ENCODE data around the gene SPACA4. TPM values are rescaled to one million over a fixed set of nuclear protein-coding genes. Genes with fewer than 3 reads are reported as not detected.

Gene SPACA4
- total RNA-seq, 1 donor from 2014 or later = not detected

DNA sequence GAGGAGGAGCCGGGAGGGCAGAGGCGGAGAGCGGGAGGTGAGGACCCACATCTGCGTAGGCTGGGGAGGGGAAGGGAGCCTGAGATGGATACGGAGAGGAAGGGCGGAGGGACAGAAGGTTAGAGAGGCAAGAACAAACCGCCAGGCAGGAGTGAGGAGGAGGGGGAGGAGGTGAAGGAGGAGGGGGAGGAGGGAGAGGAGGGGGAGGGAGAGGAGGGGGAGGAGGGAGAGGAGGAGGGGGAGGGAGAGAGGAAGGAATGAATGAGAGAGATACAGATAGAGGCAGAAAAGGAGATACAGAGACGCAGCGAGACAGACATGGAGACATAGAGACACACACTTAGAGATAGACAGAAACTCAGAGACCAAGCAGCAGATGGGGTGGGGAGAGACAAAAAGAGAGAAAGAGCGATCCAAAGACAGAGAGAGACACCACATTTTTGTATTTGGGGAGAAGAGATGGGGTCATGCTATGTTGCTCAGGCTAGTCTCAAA lies 40.2 kb downstream of the SPACA4 start:
- no peak overlapping the region for H2AFZ ChIP-seq (replicated peaks)

DNA sequence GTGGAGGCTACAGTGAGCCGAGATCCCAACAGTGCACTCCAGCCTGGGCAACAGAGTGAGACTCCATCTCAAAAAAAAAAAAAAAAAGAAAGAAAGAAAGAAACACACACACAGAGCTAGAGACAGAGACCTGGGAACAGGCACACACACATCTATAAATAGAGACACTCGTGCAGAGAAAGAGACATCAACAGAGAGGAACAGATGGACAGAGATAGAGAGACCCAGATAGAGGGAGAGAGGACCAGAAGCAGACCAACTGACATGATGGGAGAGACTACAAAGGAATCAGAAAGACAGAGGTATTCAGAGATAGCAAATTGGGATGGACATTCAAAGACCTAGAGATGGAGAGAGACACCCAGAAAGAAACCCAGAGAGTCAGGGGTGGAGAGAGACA lies 41.6 kb downstream of the SPACA4 start:
- H3K4me2 ChIP-seq = no peak overlapping the region
- H3K36me3 Mint-ChIP-seq = no peaks in the 10 kb centered on the region
- no peak overlapping the region for H3K27ac ChIP-seq
- no peak overlapping the region for H3K9ac ChIP-seq
- H2AFZ ChIP-seq (replicated peaks) = no peak overlapping the region
- H4K20me1 ChIP-seq (ENCODE audit: low read depth) = no peaks in the 10 kb centered on the region
- H3K27me3 Mint-ChIP-seq (ENCODE audit: insufficient read depth, low read depth) = peaks cover 2% of the 10 kb centered on the region
- H3K36me3 ChIP-seq = no peaks in the 10 kb centered on the region
- peaks cover 5% of the 10 kb centered on the region for H3K4me1 ChIP-seq
- peak overlapping the region; percentile 11 for H3K27ac Mint-ChIP-seq
- no peak for DNase-seq (ENCODE audit: low spot score)
- H3K4me1 Mint-ChIP-seq = peaks cover 23% of the 10 kb centered on the region
- H3F3A ChIP-seq (ENCODE audit: low read depth) = peaks cover 15% of the 10 kb centered on the region
- TF ChIP-seq EZH2phosphoT487 (IDR thresholded peaks at IDR 0.05) (no peak), EZH2 (IDR thresholded peaks at IDR 0.05) (no peak)
- TF ChIP-seq, protein P1, sequence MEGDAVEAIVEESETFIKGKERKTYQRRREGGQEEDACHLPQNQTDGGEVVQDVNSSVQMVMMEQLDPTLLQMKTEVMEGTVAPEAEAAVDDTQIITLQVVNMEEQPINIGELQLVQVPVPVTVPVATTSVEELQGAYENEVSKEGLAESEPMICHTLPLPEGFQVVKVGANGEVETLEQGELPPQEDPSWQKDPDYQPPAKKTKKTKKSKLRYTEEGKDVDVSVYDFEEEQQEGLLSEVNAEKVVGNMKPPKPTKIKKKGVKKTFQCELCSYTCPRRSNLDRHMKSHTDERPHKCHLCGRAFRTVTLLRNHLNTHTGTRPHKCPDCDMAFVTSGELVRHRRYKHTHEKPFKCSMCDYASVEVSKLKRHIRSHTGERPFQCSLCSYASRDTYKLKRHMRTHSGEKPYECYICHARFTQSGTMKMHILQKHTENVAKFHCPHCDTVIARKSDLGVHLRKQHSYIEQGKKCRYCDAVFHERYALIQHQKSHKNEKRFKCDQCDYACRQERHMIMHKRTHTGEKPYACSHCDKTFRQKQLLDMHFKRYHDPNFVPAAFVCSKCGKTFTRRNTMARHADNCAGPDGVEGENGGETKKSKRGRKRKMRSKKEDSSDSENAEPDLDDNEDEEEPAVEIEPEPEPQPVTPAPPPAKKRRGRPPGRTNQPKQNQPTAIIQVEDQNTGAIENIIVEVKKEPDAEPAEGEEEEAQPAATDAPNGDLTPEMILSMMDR (IDR thresholded peaks at IDR 0.05) = no peak
- H3K9me3 Mint-ChIP-seq = no peaks in the 10 kb centered on the region
- no peak overlapping the region for H3K4me3 Mint-ChIP-seq
- no peaks in the 10 kb centered on the region for H3K27me3 ChIP-seq
- H3K9me3 ChIP-seq (ENCODE audit: low read depth) = no peaks in the 10 kb centered on the region
- H3K79me2 ChIP-seq (ENCODE audit: low read depth) = peaks cover 15% of the 10 kb centered on the region
- no peak overlapping the region for H3K4me3 ChIP-seq

More for the DNA sequence above, 40.2 kb downstream of the SPACA4 start:
- H3F3A ChIP-seq (ENCODE audit: low read depth) = peaks cover 19% of the 10 kb centered on the region
- H4K20me1 ChIP-seq (ENCODE audit: low read depth) = no peaks in the 10 kb centered on the region
- H3K79me2 ChIP-seq (ENCODE audit: low read depth) = peaks cover 15% of the 10 kb centered on the region
- H3K27me3 Mint-ChIP-seq (ENCODE audit: insufficient read depth, low read depth) = peaks cover 7% of the 10 kb centered on the region
- H3K36me3 ChIP-seq = no peaks in the 10 kb centered on the region
- H3K9me3 ChIP-seq (ENCODE audit: low read depth) = no peaks in the 10 kb centered on the region
- H3K4me3 Mint-ChIP-seq = peak overlapping the region; percentile 77
- no peak for TF ChIP-seq EZH2phosphoT487 (IDR thresholded peaks at IDR 0.05)
- no peak for TF ChIP-seq EZH2 (IDR thresholded peaks at IDR 0.05)
- TF ChIP-seq, protein P1 (IDR thresholded peaks at IDR 0.05) = no peak
- peak overlapping the region; percentile 0 for H3K27ac Mint-ChIP-seq
- H3K4me3 ChIP-seq = peak overlapping the region; percentile 71
- peaks cover 2% of the 10 kb centered on the region for H3K36me3 Mint-ChIP-seq
- H3K9ac ChIP-seq = no peak overlapping the region
- H3K9me3 Mint-ChIP-seq = no peaks in the 10 kb centered on the region
- peaks cover 5% of the 10 kb centered on the region for H3K4me1 ChIP-seq
- H3K27ac ChIP-seq = no peak overlapping the region
- peaks cover 22% of the 10 kb centered on the region for H3K4me1 Mint-ChIP-seq
- no peak for DNase-seq (ENCODE audit: low spot score)
- no peaks in the 10 kb centered on the region for H3K27me3 ChIP-seq
- H3K4me2 ChIP-seq = peak overlapping the region; percentile 95

DNA sequence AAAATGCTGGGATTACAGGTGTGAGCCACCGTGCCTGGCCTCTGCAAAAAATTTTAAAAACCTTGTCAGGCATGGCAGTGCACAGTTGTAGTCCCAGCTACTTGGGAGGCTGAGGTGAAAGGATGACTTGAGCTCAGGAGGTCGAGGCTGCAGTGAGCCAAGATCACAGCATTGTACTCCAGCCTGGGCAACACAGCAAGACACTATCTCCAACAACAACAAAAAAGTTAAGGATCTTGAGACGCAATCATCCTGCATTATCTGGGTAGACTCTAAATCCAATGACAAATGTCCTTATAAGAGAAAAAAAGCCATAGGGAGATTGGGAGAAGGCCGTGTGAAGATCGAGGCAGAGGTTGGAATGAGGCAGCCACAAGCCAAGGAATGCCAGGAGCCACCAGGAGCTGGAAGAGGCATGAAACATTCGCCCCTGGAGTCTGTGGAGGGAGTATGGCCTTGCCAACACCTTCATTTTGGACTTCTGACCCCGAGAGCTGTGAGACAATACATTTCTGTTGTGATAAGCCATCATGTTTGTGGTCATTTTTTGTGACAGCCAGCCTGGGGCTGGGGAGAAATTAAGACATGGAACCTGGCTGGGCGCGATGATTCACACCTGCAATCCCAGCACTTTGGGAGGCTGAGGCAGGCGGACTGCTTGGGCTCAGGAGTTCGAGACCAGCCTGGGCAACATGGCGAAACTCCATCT lies 44.6 kb downstream of the SPACA4 start:
- Histone ChIP-seq H3K27me3 (no peaks in the 10 kb centered on the region), H3K9ac (no peak overlapping the region), H3F3A (ENCODE audit: low read depth) (peaks cover 4% of the 10 kb centered on the region), H3K4me1 (no peaks in the 10 kb centered on the region), H3K4me3 (no peak overlapping the region), H3K79me2 (ENCODE audit: low read depth) (no peaks in the 10 kb centered on the region), H3K27ac (no peak overlapping the region), H3K9me3 (ENCODE audit: low read depth) (no peaks in the 10 kb centered on the region), H2AFZ (replicated peaks) (no peak overlapping the region), H4K20me1 (ENCODE audit: low read depth) (no peaks in the 10 kb centered on the region), H3K36me3 (no peaks in the 10 kb centered on the region), H3K4me2 (no peak overlapping the region)
- Mint-ChIP-seq H3K4me3 (no peak overlapping the region), H3K9me3 (no peaks in the 10 kb centered on the region), H3K36me3 (no peaks in the 10 kb centered on the region), H3K27ac (no peak overlapping the region), H3K4me1 (peaks cover 15% of the 10 kb centered on the region), H3K27me3 (ENCODE audit: insufficient read depth, low read depth) (peaks cover 4% of the 10 kb centered on the region)
- no peak for DNase-seq (ENCODE audit: low spot score)
- TF ChIP-seq EZH2phosphoT487 (IDR thresholded peaks at IDR 0.05) = no peak
- TF ChIP-seq EZH2 (IDR thresholded peaks at IDR 0.05) = no peak
- TF ChIP-seq, protein P1 (IDR thresholded peaks at IDR 0.05) = no peak

Measured in neural progenitor cell (in vitro differentiated cells).